ENCODE measurements around the gene ROGDI. TPM values are rescaled to one million over a fixed set of nuclear protein-coding genes. Genes with fewer than 3 reads are reported as not detected.

ROGDI gene
- total and polyA plus RNA-seq, 7 donors: 23.4 to 72.8 (median 47.9) TPM

DNA sequence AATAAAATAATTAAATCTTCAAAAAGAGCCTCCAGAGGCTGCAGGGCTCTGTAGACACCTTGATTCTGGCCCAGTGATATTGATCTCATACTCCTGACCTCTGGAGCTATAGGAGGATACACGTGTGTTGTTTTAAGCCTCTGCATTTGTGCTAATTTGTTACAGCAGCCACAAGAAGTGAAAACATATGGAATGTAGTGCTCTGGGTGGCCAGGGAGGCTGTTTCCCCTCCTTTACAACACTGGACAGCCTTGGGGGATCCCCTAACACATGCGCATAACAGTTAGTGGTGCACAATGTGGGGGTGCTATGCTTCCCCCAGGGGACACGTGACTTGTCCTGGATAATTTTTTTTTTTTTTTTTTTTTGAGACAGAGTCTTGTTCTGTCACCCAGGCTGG, 30.8 kb downstream of the ROGDI start:
- DNase-seq: no peak
- no peaks in the 10 kb centered on the region for H3K36me3 ChIP-seq
- 71 to 78% methylated on average over 3 of the region's 3 CpGs for WGBS, 2 donors
- H3K27me3 ChIP-seq: no peaks in the 10 kb centered on the region
- no peaks in the 10 kb centered on the region for H3K9me3 ChIP-seq
- no peak overlapping the region for H3K4me3 ChIP-seq
- TF ChIP-seq POLR2A (IDR thresholded peaks at IDR 0.05) (no peak), POLR2AphosphoS5 (IDR thresholded peaks at IDR 0.05) (no peak), EP300 (IDR thresholded peaks at IDR 0.05) (no peak)
- TF ChIP-seq, protein P1, sequence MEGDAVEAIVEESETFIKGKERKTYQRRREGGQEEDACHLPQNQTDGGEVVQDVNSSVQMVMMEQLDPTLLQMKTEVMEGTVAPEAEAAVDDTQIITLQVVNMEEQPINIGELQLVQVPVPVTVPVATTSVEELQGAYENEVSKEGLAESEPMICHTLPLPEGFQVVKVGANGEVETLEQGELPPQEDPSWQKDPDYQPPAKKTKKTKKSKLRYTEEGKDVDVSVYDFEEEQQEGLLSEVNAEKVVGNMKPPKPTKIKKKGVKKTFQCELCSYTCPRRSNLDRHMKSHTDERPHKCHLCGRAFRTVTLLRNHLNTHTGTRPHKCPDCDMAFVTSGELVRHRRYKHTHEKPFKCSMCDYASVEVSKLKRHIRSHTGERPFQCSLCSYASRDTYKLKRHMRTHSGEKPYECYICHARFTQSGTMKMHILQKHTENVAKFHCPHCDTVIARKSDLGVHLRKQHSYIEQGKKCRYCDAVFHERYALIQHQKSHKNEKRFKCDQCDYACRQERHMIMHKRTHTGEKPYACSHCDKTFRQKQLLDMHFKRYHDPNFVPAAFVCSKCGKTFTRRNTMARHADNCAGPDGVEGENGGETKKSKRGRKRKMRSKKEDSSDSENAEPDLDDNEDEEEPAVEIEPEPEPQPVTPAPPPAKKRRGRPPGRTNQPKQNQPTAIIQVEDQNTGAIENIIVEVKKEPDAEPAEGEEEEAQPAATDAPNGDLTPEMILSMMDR (IDR thresholded peaks at IDR 0.05): no peak
- H3K27ac ChIP-seq: no peak overlapping the region
- intact Hi-C loops (cut with DNase I): no loop called here
- H3K4me1 ChIP-seq: peaks cover 0 to 20% (median 13%) of the 10 kb centered on the region in 4 donors

DNA sequence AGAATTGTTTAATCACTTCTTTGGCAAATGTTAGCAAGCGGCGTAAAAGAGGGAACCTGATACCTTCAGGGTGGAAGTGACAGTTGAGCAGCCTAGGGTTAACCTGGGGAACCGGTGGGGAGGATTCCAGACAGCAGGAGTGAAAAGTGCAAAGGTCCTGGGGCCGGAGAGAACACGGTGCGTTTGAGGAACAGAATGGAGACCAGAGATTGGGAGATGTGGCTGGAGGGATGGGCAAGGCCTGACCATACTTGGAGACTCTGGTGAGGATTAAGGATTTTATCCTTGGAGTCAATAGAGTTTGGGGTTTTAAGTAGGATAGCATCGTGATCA, 33.2 kb downstream of the ROGDI start:
- no peaks in the 10 kb centered on the region for H3K9me3 ChIP-seq
- no peaks in the 10 kb centered on the region for H3K27me3 ChIP-seq
- intact Hi-C loops (cut with DNase I): loop anchor here (2.0 kb wide), 3 partner anchors 32 to 188 kb away; partner anchors contain the start of genes GLYR1 and UBN1
- DNase-seq: no peak
- TF ChIP-seq, protein P1 (IDR thresholded peaks at IDR 0.05): no peak
- TF ChIP-seq EP300 (IDR thresholded peaks at IDR 0.05) (no peak), POLR2AphosphoS5 (IDR thresholded peaks at IDR 0.05) (no peak), POLR2A (IDR thresholded peaks at IDR 0.05) (no peak)
- peak overlapping the region; percentile 91 to 92 (median 92) for H3K27ac ChIP-seq
- H3K4me1 ChIP-seq: peaks cover 0 to 38% (median 29%) of the 10 kb centered on the region in 4 donors
- H3K4me3 ChIP-seq: peak overlapping the region in 3 of 4 donors; percentile 61 to 93 (median 80)
- H3K36me3 ChIP-seq: peaks cover 0 to 12% (median 2%) of the 10 kb centered on the region in 4 donors
- 44 to 69% methylated on average over 7 of the region's 7 CpGs for WGBS, 2 donors

DNA sequence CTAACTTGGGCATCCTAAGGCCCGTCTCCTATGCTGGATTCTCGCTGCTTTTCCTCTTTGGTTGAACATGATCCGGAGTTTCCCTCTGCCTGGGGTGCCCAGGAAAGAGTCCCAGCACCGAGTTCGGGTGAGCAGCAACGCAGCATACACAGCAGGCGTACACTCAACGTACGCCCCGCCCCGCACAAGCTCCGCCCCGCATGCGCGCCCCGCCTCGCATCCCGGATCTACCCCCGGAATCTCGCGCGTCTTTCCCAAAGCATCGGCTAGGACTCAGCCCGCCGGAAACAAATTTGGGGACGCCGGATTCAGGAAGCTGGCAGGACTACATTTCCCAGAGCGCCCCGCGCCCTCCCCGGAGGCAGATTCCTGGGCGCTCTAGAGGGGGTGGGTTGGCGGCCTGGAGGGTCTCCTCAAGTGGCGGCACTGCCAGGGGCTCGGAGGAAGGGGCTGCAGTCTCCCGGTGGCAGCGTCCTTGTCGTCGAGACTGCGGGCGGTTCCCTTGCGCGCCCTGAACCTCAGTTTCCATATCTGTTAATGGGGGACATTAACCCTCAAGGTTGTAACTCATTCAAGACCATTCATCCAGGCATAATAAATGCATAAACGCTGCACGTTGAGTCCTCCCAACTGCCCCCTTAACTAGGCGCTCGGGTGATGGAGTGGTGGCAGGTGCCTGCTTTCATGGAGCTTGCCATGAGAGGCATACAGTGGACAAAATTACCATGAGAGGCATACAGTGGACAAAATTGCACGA, 33.7 kb downstream of the ROGDI start:
- Histone ChIP-seq H3K9me3 (no peaks in the 10 kb centered on the region), H3K4me1 (peaks cover 0 to 38% (median 29%) of the 10 kb centered on the region in 4 donors), H3K27me3 (no peaks in the 10 kb centered on the region), H3K4me3 (peak overlapping the region; percentile 39 to 93 (median 70)), H3K36me3 (peaks cover 0 to 17% (median 7%) of the 10 kb centered on the region in 4 donors), H3K27ac (peak overlapping the region; percentile 91 to 92 (median 92))
- intact Hi-C loops (cut with DNase I): loop anchor here (2.0 kb wide), 3 partner anchors 32 to 188 kb away; partner anchors contain the start of genes GLYR1 and UBN1
- peak; percentile 83 for TF ChIP-seq POLR2A (IDR thresholded peaks at IDR 0.05)
- TF ChIP-seq POLR2AphosphoS5 (IDR thresholded peaks at IDR 0.05): peak; percentile 90 to 98 (median 95)
- TF ChIP-seq, protein P1 (IDR thresholded peaks at IDR 0.05): no peak
- TF ChIP-seq EP300 (IDR thresholded peaks at IDR 0.05): no peak
- peak; percentile 99 for DNase-seq
- WGBS, 2 donors: 3 to 6% methylated on average over 48 of the region's 48 CpGs

DNA sequence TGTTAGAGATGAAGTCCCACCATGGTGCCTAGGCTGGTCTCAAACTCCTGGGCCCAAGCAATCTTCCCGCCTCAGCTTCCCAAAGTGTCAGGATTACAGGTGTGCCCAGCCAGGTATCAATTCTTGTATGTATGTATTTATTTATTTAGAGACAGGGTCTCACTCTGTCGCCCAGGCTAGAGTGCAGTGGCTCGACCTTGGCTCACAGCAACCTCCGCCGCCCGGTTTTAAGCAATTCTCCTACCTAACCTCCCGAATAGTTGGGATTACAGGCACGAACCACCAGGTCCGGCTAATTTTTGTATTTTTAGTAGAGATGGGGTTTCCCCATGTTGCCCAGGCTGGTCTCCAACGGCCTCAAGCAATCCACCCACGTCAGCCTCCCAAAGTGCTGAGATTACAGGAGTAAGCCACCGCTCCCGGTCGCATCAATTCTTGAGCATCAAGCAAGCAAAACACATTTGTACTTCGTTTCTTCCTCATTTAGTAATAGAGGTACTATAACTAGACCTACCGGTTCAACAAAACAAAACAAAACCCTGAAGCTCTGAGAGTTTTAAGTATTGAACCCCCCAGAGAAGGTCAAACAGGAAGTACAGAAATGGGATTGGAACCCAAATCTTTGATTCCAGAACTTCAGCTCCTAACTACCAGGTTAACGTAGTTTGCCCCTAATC, 34.4 kb downstream of the ROGDI start:
- Histone ChIP-seq H3K9me3 (no peaks in the 10 kb centered on the region), H3K27me3 (no peaks in the 10 kb centered on the region), H3K4me3 (peak overlapping the region; percentile 39 to 93 (median 70)), H3K4me1 (peaks cover 0 to 38% (median 29%) of the 10 kb centered on the region in 4 donors), H3K36me3 (peaks cover under 1 to 24% (median 14%) of the 10 kb centered on the region in 4 donors), H3K27ac (peak overlapping the region; percentile 91 to 92 (median 92))
- 26 to 46% methylated on average over 17 of the region's 17 CpGs for WGBS, 2 donors
- intact Hi-C loops (cut with DNase I): loop anchor here (2.0 kb wide), 4 partner anchors 33 to 189 kb away; partner anchors contain the start of genes ANKS3, DNAAF8, GLYR1 and UBN1
- DNase-seq: peak; percentile 72
- no peak for TF ChIP-seq EP300 (IDR thresholded peaks at IDR 0.05)
- TF ChIP-seq POLR2AphosphoS5 (IDR thresholded peaks at IDR 0.05): no peak

Data from sigmoid colon (tissue), 7 donors.